Parathyroid adenoma (tissue), 2 donors: ENCODE data around the gene RBMS1.

Source experiments
- H2AFZ ChIP-seq: fragments of 300-600 bp; sonication (generic); one replicate; pipeline ENCODE4 v1.7.0; 2017; ENCODE audit warnings: antibody characterized with exemption, mild to moderate bottlenecking
- H3K27ac ChIP-seq: fragments of 300-600 bp; sonication (generic); one replicate; pipeline ENCODE4 v1.7.0; 2017
- H3K27me3 ChIP-seq: fragments of 300-600 bp; sonication (generic); one replicate; pipeline ENCODE4 v1.7.0; 2017; ENCODE audit warnings: low read length; ENCODE audit not compliant: control insufficient read depth, insufficient read depth
- H3K36me3 ChIP-seq: fragments of 300-600 bp; sonication (generic); one replicate; pipeline ENCODE4 v1.7.0; 2017; ENCODE audit warnings: low read length; ENCODE audit not compliant: control insufficient read depth, insufficient read depth
- H3K4me1 ChIP-seq: fragments of 300-600 bp; sonication (generic); one replicate; pipeline ENCODE4 v1.7.0; 2017; ENCODE audit warnings: control low read depth
- H3K4me2 ChIP-seq: fragments of 300-600 bp; sonication (generic); one replicate; pipeline ENCODE4 v1.7.0; 2017; ENCODE audit warnings: low read length
- H3K4me3 ChIP-seq: fragments of 300-600 bp; sonication (generic); one replicate; pipeline ENCODE4 v1.7.0; 2017; ENCODE audit warnings: low read depth, low read length
- H3K79me2 ChIP-seq: fragments of 300-600 bp; sonication (generic); one replicate; pipeline ENCODE4 v1.7.0; 2017; ENCODE audit warnings: control low read depth
- H3K9ac ChIP-seq: fragments of 300-600 bp; sonication (generic); one replicate; pipeline ENCODE4 v1.7.0; 2017; ENCODE audit warnings: mild to moderate bottlenecking
- H3K9me3 ChIP-seq: fragments of 300-600 bp; sonication (generic); one replicate; pipeline ENCODE4 v1.7.0; 2017; ENCODE audit warnings: low read length; ENCODE audit not compliant: control insufficient read depth
- TF ChIP-seq, protein P1 (sequence below): fragments of 300-600 bp; sonication (generic); IDR thresholded peaks from one replicate; pipeline ENCODE4 v1.7.0; 2017; ENCODE audit warnings: antibody characterized with exemption, mild to moderate bottlenecking
- donor health status: primary hyperparathyroidism.

Gene RBMS1

DNA sequence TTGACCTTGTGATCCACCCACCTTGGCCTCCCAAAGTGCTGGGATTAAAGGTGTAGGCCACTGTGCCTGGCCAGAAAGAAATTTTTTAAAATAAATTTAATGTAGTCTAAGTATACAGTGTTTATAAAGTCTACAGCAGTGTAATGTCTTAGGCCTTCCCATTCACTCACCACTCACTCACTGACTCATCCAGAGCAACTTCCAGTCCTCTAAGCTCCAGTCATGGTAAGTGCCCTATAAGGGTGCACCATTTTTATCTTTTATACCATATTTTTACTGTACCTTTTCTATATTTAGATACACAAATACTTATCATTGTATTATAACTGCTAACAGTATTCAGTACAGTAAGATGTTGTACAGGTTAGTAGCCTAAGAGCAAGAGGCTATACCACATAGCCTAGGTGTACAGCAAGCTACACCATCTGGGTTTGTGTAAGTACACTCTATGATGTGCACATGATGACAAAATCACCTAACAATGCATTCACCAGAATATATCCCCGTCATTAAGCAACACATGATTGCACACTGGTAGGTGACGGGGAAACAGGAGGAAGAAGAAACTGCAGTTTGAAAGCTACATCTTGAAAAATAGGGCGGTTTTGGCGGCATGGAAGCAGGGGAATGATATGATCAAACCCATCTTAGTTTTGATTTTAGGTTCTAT lies 188.4 kb downstream of the RBMS1 start:
- Histone ChIP-seq H3K4me1 (peaks cover 29% of the 10 kb centered on the region), H3K4me2 (no peak overlapping the region), H3K79me2 (peaks cover 24% of the 10 kb centered on the region), H2AFZ (no peak overlapping the region), H3K4me3 (no peak overlapping the region), H3K36me3 (no peaks in the 10 kb centered on the region), H3K9ac (no peak overlapping the region), H3K9me3 (no peaks in the 10 kb centered on the region), H3K27ac (no peak overlapping the region), H3K27me3 (no peaks in the 10 kb centered on the region)
- TF ChIP-seq, protein P1, sequence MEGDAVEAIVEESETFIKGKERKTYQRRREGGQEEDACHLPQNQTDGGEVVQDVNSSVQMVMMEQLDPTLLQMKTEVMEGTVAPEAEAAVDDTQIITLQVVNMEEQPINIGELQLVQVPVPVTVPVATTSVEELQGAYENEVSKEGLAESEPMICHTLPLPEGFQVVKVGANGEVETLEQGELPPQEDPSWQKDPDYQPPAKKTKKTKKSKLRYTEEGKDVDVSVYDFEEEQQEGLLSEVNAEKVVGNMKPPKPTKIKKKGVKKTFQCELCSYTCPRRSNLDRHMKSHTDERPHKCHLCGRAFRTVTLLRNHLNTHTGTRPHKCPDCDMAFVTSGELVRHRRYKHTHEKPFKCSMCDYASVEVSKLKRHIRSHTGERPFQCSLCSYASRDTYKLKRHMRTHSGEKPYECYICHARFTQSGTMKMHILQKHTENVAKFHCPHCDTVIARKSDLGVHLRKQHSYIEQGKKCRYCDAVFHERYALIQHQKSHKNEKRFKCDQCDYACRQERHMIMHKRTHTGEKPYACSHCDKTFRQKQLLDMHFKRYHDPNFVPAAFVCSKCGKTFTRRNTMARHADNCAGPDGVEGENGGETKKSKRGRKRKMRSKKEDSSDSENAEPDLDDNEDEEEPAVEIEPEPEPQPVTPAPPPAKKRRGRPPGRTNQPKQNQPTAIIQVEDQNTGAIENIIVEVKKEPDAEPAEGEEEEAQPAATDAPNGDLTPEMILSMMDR = no peak

DNA sequence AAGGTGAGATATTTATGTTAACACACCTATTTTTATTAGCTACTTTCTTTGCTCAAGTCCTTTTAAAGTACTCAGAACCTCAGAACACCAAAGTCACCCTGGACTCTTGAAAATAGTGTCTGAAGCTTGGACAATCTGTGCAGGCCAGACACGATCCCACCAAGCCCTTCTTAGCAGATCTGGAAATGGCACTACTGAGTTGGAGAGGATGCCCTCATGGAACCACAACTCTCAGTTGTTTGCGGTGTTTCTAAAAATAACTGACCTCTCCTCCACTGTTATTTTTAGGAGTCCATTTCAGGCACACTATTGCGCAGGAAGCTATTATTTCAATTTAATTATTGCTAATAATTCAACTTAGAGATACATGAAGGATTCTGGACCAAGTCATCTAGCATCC lies 190.1 kb downstream of the RBMS1 start:
- TF ChIP-seq, protein P1 = no peak
- Histone ChIP-seq H3K27me3 (no peaks in the 10 kb centered on the region), H3K9me3 (no peaks in the 10 kb centered on the region), H2AFZ (no peak overlapping the region), H3K4me3 (no peak overlapping the region), H3K27ac (no peak overlapping the region), H3K79me2 (peaks cover 38% of the 10 kb centered on the region), H3K4me1 (peaks cover 15% of the 10 kb centered on the region), H3K4me2 (no peak overlapping the region), H3K9ac (no peak overlapping the region), H3K36me3 (no peaks in the 10 kb centered on the region)

DNA sequence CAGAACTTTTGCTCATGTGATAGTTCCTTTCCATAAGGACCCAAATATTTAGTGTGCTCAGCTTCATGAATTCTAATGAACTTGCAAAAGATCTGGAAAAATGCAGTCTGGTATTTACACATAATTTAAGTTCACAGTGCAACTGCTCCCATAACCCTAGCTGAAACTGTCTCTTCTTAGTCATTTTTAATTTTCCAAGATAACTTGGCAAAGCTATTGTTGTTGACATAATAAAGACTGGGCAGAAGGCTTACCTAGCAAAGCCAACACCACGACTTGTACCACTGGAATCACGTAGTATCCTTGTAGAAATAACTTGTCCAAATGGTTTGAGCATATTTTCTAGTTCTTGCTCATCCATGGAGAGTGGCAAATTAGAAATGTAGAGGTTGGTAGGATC lies 190.5 kb downstream of the RBMS1 start:
- H3K4me1 ChIP-seq = peaks cover 12% of the 10 kb centered on the region
- peaks cover 40% of the 10 kb centered on the region for H3K79me2 ChIP-seq
- H3K27me3 ChIP-seq = no peaks in the 10 kb centered on the region
- H2AFZ ChIP-seq = no peak overlapping the region
- TF ChIP-seq, protein P1 = no peak
- H3K36me3 ChIP-seq = no peaks in the 10 kb centered on the region
- H3K4me2 ChIP-seq = no peak overlapping the region
- H3K9me3 ChIP-seq = no peaks in the 10 kb centered on the region
- H3K27ac ChIP-seq = no peak overlapping the region
- no peak overlapping the region for H3K4me3 ChIP-seq
- H3K9ac ChIP-seq = no peak overlapping the region

DNA sequence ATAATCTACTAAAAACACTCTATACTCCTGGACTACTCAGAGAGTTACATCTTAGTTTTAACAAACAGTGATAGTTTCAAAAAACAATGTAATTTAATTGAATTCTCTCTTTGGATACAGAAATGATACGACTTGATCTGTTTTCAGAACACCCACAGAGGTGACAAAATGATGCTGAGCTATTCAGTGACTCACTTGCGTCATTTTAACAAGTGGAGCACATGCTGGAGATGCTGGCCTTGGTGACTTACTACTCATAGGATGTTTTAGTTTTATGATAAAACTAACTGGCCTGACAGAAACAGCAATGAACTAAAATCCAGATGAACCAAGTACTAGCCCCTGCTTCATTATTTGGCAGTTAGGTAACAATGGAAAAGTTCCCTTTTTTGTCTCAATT lies 192.2 kb downstream of the RBMS1 start:
- Histone ChIP-seq H3K36me3 (no peaks in the 10 kb centered on the region), H3K4me3 (no peak overlapping the region), H3K4me2 (no peak overlapping the region), H2AFZ (no peak overlapping the region), H3K27ac (no peak overlapping the region), H3K4me1 (peaks cover 11% of the 10 kb centered on the region), H3K9me3 (no peaks in the 10 kb centered on the region), H3K27me3 (no peaks in the 10 kb centered on the region), H3K9ac (no peak overlapping the region), H3K79me2 (peaks cover 41% of the 10 kb centered on the region)
- TF ChIP-seq, protein P1 = no peak

DNA sequence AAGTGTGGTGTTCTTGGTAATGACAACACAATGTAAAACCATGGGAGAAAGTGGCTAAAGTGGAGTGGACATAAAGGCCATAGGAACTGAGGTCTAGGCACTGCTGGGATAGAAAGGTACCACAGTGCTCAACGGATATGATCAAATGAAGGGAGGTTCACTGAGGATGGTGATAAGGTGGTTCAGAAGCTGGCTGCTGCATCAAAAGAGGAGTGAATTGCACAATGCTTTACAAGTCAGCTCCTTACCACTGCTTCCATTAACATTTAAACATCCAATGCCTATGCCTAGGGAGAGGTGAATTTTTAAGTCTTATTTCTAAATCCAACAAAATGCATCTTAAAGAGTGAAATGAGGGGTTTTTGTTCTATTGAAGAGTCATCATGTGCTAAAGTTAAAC lies 193.4 kb downstream of the RBMS1 start:
- no peaks in the 10 kb centered on the region for H3K9me3 ChIP-seq
- no peaks in the 10 kb centered on the region for H3K36me3 ChIP-seq
- no peak overlapping the region for H2AFZ ChIP-seq
- peaks cover 42% of the 10 kb centered on the region for H3K79me2 ChIP-seq
- no peak overlapping the region for H3K4me2 ChIP-seq
- H3K9ac ChIP-seq = no peak overlapping the region
- H3K4me1 ChIP-seq = peaks cover 23% of the 10 kb centered on the region
- H3K27me3 ChIP-seq = no peaks in the 10 kb centered on the region
- no peak overlapping the region for H3K4me3 ChIP-seq
- H3K27ac ChIP-seq = no peak overlapping the region
- TF ChIP-seq, protein P1 = no peak
